ENCODE data around the gene DMXL1.

Gene DMXL1

DNA sequence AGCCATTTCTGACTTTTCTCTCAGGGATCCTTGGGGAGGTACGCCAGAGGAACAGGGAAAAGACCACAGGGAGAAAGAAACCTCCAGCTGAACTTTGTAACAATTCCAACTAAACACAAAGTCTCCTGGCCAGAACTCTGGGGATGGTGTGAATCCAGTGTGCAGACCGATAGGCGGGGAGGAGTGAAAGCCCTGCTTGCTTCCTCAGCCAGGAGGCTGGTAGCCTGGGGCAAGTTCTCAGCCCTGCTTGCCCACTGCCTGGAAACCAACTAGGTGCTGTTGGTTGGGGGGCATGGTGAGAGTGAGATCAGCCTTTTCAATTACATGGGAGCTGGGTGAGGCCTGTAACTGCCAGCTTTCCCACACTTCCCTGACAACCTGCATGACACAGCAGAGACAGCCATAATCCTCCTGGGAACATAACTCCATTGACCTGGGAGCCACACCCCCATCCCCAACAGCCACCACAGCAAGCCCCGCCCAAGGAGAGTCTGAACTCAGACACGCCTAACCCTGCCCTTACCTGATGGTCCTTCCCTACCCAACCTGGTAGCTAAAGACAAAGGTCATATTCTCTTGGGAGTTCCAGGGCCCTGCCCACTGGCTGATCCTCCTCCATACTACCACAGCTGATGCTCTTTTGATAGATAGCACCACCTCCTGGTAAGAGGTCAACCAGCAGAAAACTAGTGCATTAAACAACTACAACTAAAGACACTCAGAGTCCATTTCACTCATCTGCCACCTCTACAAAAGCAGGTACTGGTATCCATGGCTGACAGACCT, 184.9 kb downstream of the DMXL1 start:
- TF ChIP-seq, protein P1, sequence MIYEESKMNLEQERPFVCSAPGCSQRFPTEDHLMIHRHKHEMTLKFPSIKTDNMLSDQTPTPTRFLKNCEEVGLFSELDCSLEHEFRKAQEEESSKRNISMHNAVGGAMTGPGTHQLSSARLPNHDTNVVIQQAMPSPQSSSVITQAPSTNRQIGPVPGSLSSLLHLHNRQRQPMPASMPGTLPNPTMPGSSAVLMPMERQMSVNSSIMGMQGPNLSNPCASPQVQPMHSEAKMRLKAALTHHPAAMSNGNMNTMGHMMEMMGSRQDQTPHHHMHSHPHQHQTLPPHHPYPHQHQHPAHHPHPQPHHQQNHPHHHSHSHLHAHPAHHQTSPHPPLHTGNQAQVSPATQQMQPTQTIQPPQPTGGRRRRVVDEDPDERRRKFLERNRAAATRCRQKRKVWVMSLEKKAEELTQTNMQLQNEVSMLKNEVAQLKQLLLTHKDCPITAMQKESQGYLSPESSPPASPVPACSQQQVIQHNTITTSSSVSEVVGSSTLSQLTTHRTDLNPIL (CRISPR knock-in tag; IDR thresholded peaks at IDR 0.05; ENCODE audit: low read depth), result no peak
- no peak for TF ChIP-seq ZC3H10 (CRISPR knock-in tag; IDR thresholded peaks at IDR 0.05)
- no peak for TF ChIP-seq ESRRG (CRISPR knock-in tag; IDR thresholded peaks at IDR 0.05)
- no peak for TF ChIP-seq RARB (CRISPR knock-in tag; IDR thresholded peaks at IDR 0.05)
- ATAC-seq, result peak; percentile 57

DNA sequence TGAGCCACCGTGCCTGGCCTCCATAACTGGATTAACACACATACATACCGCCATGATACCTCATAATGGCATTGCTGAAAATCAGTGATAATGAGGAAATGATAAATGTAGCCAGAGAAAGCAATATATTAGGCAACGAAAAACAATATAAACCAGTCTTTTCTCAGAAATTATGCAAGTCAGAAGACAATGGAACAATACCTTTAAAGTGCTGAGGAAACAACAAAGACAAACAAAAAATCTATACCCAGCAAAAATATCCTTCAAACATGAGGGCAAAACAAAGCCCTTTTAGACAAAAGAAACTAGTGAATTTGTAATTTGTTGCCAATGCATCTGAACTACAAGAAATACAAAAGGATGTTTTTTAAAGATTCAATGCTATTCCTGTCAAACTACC, 186.7 kb downstream of the DMXL1 start:
- ATAC-seq, result no peak
- no peak for TF ChIP-seq GLIS3 (CRISPR knock-in tag; IDR thresholded peaks at IDR 0.05)
- TF ChIP-seq, protein P2, sequence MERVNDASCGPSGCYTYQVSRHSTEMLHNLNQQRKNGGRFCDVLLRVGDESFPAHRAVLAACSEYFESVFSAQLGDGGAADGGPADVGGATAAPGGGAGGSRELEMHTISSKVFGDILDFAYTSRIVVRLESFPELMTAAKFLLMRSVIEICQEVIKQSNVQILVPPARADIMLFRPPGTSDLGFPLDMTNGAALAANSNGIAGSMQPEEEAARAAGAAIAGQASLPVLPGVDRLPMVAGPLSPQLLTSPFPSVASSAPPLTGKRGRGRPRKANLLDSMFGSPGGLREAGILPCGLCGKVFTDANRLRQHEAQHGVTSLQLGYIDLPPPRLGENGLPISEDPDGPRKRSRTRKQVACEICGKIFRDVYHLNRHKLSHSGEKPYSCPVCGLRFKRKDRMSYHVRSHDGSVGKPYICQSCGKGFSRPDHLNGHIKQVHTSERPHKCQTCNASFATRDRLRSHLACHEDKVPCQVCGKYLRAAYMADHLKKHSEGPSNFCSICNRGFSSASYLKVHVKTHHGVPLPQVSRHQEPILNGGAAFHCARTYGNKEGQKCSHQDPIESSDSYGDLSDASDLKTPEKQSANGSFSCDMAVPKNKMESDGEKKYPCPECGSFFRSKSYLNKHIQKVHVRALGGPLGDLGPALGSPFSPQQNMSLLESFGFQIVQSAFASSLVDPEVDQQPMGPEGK (CRISPR knock-in tag; IDR thresholded peaks at IDR 0.05; ENCODE audit: borderline replicate concordance), result no peak
- TF ChIP-seq, protein P3, sequence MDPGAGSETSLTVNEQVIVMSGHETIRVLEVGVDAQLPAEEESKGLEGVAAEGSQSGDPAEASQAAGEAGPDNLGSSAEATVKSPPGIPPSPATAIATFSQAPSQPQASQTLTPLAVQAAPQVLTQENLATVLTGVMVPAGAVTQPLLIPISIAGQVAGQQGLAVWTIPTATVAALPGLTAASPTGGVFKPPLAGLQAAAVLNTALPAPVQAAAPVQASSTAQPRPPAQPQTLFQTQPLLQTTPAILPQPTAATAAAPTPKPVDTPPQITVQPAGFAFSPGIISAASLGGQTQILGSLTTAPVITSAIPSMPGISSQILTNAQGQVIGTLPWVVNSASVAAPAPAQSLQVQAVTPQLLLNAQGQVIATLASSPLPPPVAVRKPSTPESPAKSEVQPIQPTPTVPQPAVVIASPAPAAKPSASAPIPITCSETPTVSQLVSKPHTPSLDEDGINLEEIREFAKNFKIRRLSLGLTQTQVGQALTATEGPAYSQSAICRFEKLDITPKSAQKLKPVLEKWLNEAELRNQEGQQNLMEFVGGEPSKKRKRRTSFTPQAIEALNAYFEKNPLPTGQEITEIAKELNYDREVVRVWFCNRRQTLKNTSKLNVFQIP (CRISPR knock-in tag; IDR thresholded peaks at IDR 0.05; ENCODE audit: borderline replicate concordance, low read depth), result no peak
- TF ChIP-seq TCF4 (CRISPR knock-in tag; IDR thresholded peaks at IDR 0.05; ENCODE audit: borderline replicate concordance), result no peak
- TF ChIP-seq ZC3H10 (CRISPR knock-in tag; IDR thresholded peaks at IDR 0.05), result no peak
- no peak for TF ChIP-seq ISL1 (CRISPR knock-in tag; IDR thresholded peaks at IDR 0.05)
- TF ChIP-seq ZFP30 (CRISPR knock-in tag; IDR thresholded peaks at IDR 0.05), result no peak
- TF ChIP-seq, protein P4, sequence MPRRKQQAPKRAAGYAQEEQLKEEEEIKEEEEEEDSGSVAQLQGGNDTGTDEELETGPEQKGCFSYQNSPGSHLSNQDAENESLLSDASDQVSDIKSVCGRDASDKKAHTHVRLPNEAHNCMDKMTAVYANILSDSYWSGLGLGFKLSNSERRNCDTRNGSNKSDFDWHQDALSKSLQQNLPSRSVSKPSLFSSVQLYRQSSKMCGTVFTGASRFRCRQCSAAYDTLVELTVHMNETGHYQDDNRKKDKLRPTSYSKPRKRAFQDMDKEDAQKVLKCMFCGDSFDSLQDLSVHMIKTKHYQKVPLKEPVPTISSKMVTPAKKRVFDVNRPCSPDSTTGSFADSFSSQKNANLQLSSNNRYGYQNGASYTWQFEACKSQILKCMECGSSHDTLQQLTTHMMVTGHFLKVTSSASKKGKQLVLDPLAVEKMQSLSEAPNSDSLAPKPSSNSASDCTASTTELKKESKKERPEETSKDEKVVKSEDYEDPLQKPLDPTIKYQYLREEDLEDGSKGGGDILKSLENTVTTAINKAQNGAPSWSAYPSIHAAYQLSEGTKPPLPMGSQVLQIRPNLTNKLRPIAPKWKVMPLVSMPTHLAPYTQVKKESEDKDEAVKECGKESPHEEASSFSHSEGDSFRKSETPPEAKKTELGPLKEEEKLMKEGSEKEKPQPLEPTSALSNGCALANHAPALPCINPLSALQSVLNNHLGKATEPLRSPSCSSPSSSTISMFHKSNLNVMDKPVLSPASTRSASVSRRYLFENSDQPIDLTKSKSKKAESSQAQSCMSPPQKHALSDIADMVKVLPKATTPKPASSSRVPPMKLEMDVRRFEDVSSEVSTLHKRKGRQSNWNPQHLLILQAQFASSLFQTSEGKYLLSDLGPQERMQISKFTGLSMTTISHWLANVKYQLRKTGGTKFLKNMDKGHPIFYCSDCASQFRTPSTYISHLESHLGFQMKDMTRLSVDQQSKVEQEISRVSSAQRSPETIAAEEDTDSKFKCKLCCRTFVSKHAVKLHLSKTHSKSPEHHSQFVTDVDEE (CRISPR knock-in tag; IDR thresholded peaks at IDR 0.05), result no peak
- no peak for TF ChIP-seq ZNF565 (CRISPR knock-in tag; conservative IDR thresholded peaks at IDR 0.05; ENCODE audit: low read depth)
- no peak for TF ChIP-seq ZNF8 (CRISPR knock-in tag; IDR thresholded peaks at IDR 0.05)
- no peak for TF ChIP-seq OSR1 (CRISPR knock-in tag; IDR thresholded peaks at IDR 0.05)
- no peak for TF ChIP-seq ARNTL (CRISPR knock-in tag; IDR thresholded peaks at IDR 0.05; ENCODE audit: borderline replicate concordance, low read depth)
- TF ChIP-seq, protein P5, sequence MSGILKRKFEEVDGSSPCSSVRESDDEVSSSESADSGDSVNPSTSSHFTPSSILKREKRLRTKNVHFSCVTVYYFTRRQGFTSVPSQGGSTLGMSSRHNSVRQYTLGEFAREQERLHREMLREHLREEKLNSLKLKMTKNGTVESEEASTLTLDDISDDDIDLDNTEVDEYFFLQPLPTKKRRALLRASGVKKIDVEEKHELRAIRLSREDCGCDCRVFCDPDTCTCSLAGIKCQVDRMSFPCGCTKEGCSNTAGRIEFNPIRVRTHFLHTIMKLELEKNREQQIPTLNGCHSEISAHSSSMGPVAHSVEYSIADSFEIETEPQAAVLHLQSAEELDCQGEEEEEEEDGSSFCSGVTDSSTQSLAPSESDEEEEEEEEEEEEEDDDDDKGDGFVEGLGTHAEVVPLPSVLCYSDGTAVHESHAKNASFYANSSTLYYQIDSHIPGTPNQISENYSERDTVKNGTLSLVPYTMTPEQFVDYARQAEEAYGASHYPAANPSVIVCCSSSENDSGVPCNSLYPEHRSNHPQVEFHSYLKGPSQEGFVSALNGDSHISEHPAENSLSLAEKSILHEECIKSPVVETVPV (CRISPR knock-in tag; IDR thresholded peaks at IDR 0.05), result no peak

DNA sequence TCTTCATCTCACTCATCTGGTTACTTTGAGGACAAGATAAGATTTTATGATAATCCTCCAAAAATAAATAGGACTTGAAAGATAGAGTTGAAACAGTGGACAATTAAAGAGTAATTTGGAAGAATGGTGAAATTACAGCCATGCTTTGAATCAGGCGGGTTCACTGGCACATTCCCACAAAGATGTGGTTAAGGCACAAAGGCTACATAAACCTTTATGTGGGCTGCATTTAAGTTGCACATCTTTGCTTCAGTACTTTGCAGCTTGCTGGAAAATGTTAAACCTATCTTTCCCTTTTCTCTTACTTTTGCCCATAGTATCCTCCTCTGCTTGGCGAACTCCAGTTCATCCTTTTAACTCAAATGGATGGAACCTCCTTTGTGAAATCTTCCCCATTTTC, 192.8 kb downstream of the DMXL1 start:
- no peak for TF ChIP-seq OSR1 (CRISPR knock-in tag; IDR thresholded peaks at IDR 0.05)
- no peak for TF ChIP-seq CSDC2 (CRISPR knock-in tag; IDR thresholded peaks at IDR 0.05)
- TF ChIP-seq BACH2 (CRISPR knock-in tag; IDR thresholded peaks at IDR 0.05; ENCODE audit: borderline replicate concordance), result no peak
- ATAC-seq, result no peak

DNA sequence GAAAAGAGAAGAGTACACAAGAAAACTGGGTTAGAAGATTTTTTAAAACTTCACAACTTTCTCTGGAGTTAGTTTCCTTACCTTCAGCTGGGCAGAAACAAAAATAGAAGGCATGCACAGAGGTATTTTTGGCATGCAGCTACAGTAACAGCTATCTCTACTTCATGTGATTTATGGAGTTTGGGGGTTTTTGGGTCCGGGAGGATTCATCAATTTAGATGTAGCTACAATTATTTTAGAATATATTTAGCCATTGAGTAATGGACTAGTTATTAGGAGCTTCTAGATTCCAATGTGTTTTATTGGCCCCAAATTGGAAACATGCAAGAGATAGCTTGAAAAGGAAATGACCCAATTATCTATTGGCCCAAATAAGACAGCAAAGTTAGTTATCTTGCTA, 193.3 kb downstream of the DMXL1 start:
- 0 out of 2 replicates have a peak, but pooled peaks have one; percentile 24 for TF ChIP-seq ISL1 (CRISPR knock-in tag; IDR thresholded peaks at IDR 0.05)
- no peak for TF ChIP-seq BACH2 (CRISPR knock-in tag; IDR thresholded peaks at IDR 0.05; ENCODE audit: borderline replicate concordance)
- TF ChIP-seq ARNTL (CRISPR knock-in tag; IDR thresholded peaks at IDR 0.05; ENCODE audit: borderline replicate concordance, low read depth), result no peak
- ATAC-seq, result no peak
